Progenitor cell of endocrine pancreas (in vitro differentiated cells): ENCODE data around the gene SERPINA12. TPM values are rescaled to one million over a fixed set of nuclear protein-coding genes. Genes with fewer than 3 reads are reported as not detected.

Experiments
- DNase-seq: peaks from one replicate; pipeline ENCODE4 v3.0.0; 2021; ENCODE audit warnings: low spot score; ENCODE audit not compliant: unreplicated experiment
- H3K27ac Mint-ChIP-seq: 2 replicates; pipeline ENCODE4 v1.8.0; 2021; ENCODE audit warnings: mild to moderate bottlenecking, moderate library complexity, mixed read lengths
- H3K27me3 Mint-ChIP-seq: 2 replicates; pipeline ENCODE4 v1.8.0; 2021; ENCODE audit warnings: mixed read lengths
- H3K36me3 Mint-ChIP-seq: 2 replicates; pipeline ENCODE4 v1.8.0; 2022; ENCODE audit warnings: mixed read lengths; ENCODE audit not compliant: insufficient read depth
- H3K4me1 Mint-ChIP-seq: 2 replicates; pipeline ENCODE4 v1.8.0; 2021; ENCODE audit warnings: low read depth, mixed read lengths
- H3K4me3 Mint-ChIP-seq: 2 replicates; pipeline ENCODE4 v1.8.0; 2021; ENCODE audit warnings: low read depth, mild to moderate bottlenecking, moderate library complexity, mixed read lengths
- H3K9me3 Mint-ChIP-seq: 2 replicates; pipeline ENCODE4 v1.8.0; 2021; ENCODE audit warnings: low read depth, mixed read lengths
- CTCF ChIP-seq: fragments of 200-600 bp; sonication (generic); IDR thresholded peaks from one replicate; pipeline ENCODE4 v1.5.0; 2021; ENCODE audit warnings: antibody characterized with exemption, mild to moderate bottlenecking; ENCODE audit not compliant: unreplicated experiment
- total RNA-seq: library from RNA; stranded (reverse); gene quantifications from 2 replicates; pipeline ENCODE4 v1.2.1, GENCODE V29; 2021

Gene SERPINA12
- total RNA-seq, 1 donor from 2014 or later, result not detected

- no peak for TF ChIP-seq CTCF
- H3K9me3 Mint-ChIP-seq, result peaks cover 9% of the 10 kb centered on the region
- H3K36me3 Mint-ChIP-seq, result no peaks in the 10 kb centered on the region
- no peak within 1 kb of the TSS for H3K27ac Mint-ChIP-seq
- H3K4me1 Mint-ChIP-seq, result peaks cover 3% of the 10 kb centered on the region
- no peak within 1 kb of the TSS for H3K4me3 Mint-ChIP-seq
- peaks cover 6% of the 10 kb centered on the region for H3K27me3 Mint-ChIP-seq
- DNase-seq, result no peak
These were observed 33.2 kb downstream of the SERPINA12 start, which contains the start of gene SERPINA9 for GRCh38 chr14:94476023-94476422. TSS of gene SERPINA9 (minus strand) at chr14:94476197. CDS start at chr14:94469840, 6,357 bp downstream.

- no peak for DNase-seq
- H3K4me1 Mint-ChIP-seq, result no peaks in the 10 kb centered on the region
- H3K27me3 Mint-ChIP-seq, result peaks cover 6% of the 10 kb centered on the region
- peaks cover 9% of the 10 kb centered on the region for H3K9me3 Mint-ChIP-seq
- H3K36me3 Mint-ChIP-seq, result no peaks in the 10 kb centered on the region
- no peak overlapping the region for H3K27ac Mint-ChIP-seq
- TF ChIP-seq CTCF, result no peak
- H3K4me3 Mint-ChIP-seq, result no peak overlapping the region
These were observed 34.7 kb downstream of the SERPINA12 start for GRCh38 chr14:94474581-94475031.

- Mint-ChIP-seq H3K27ac (no peak overlapping the region), H3K36me3 (no peaks in the 10 kb centered on the region), H3K27me3 (peaks cover 6% of the 10 kb centered on the region), H3K9me3 (peaks cover 7% of the 10 kb centered on the region), H3K4me1 (no peaks in the 10 kb centered on the region), H3K4me3 (no peak overlapping the region)
- no peak for DNase-seq
- no peak for TF ChIP-seq CTCF
These were observed 35.4 kb downstream of the SERPINA12 start for GRCh38 chr14:94473666-94474410.

GRCh38 chr14:94472842-94473241 is 36.4 kb downstream of the SERPINA12 start:
- no peak for DNase-seq
- Mint-ChIP-seq H3K27ac (no peak overlapping the region), H3K36me3 (no peaks in the 10 kb centered on the region), H3K9me3 (peaks cover 4% of the 10 kb centered on the region), H3K4me1 (no peaks in the 10 kb centered on the region), H3K27me3 (peaks cover 6% of the 10 kb centered on the region), H3K4me3 (no peak overlapping the region)
- TF ChIP-seq CTCF, result no peak

GRCh38 chr14:94471045-94471444 is 38.2 kb downstream of the SERPINA12 start:
- no peak for TF ChIP-seq CTCF
- Mint-ChIP-seq H3K27ac (no peak overlapping the region), H3K4me1 (no peaks in the 10 kb centered on the region), H3K27me3 (peaks cover 14% of the 10 kb centered on the region), H3K36me3 (peaks cover 2% of the 10 kb centered on the region), H3K4me3 (no peak overlapping the region), H3K9me3 (peaks cover 8% of the 10 kb centered on the region)
- no peak for DNase-seq
